ENCODE data around the gene NUBPL. TPM values are rescaled to one million over a fixed set of nuclear protein-coding genes. Genes with fewer than 3 reads are reported as not detected.

NUBPL gene
- total RNA-seq, 4 donors from 2014 or later: 5.7 to 9.2 (median 7.2) TPM

GRCh38 chr14:31677052-31677451 is 115.8 kb downstream of the NUBPL start:
- WGBS, 2 donors: 63 to 95% methylated on average over 3 of the region's 3 CpGs
- H3K4me3 ChIP-seq (ENCODE audit: low read depth, poor library complexity, severe bottlenecking): no peak overlapping the region
- TF ChIP-seq CTCF (IDR thresholded peaks at IDR 0.05) (no peak), POLR2A (IDR thresholded peaks at IDR 0.05) (no peak)
- intact Hi-C loops (cut with DNase I; ENCODE audit: low total_unique reads): no loop called here
- no peak for DNase-seq (ENCODE audit: low spot score in 2 of 2)

- H3K4me3 ChIP-seq (ENCODE audit: low read depth, poor library complexity, severe bottlenecking): no peak overlapping the region
- 97 to 100% methylated on average over 3 of the region's 3 CpGs for WGBS, 2 donors
- DNase-seq (ENCODE audit: low spot score in 2 of 2): no peak
- intact Hi-C loops (cut with DNase I; ENCODE audit: low total_unique reads): no loop called here
- no peak for TF ChIP-seq CTCF (IDR thresholded peaks at IDR 0.05)
- no peak for TF ChIP-seq POLR2A (IDR thresholded peaks at IDR 0.05)
Observed at GRCh38 chr14:31677630-31678029, 116.4 kb downstream of the NUBPL start.

- intact Hi-C loops (cut with DNase I; ENCODE audit: low total_unique reads): no loop called here
- H3K4me3 ChIP-seq (ENCODE audit: low read depth, poor library complexity, severe bottlenecking): no peak overlapping the region
- no peak for TF ChIP-seq CTCF (IDR thresholded peaks at IDR 0.05)
- TF ChIP-seq POLR2A (IDR thresholded peaks at IDR 0.05): no peak
- no peak for DNase-seq (ENCODE audit: low spot score in 2 of 2)
- 89 to 92% methylated on average over 9 of the region's 9 CpGs for WGBS, 2 donors
Observed at GRCh38 chr14:31678421-31679249, 117.4 kb downstream of the NUBPL start.

GRCh38 chr14:31682768-31683167 is 121.6 kb downstream of the NUBPL start:
- intact Hi-C loops (cut with DNase I; ENCODE audit: low total_unique reads): no loop called here
- TF ChIP-seq CTCF (IDR thresholded peaks at IDR 0.05): no peak
- TF ChIP-seq POLR2A (IDR thresholded peaks at IDR 0.05): no peak
- 94 to 96% methylated on average over 2 of the region's 2 CpGs for WGBS, 2 donors

GRCh38 chr14:31687726-31688125 is 126.5 kb downstream of the NUBPL start:
- intact Hi-C loops (cut with DNase I; ENCODE audit: low total_unique reads): no loop called here
- TF ChIP-seq POLR2A (IDR thresholded peaks at IDR 0.05) (no peak), CTCF (IDR thresholded peaks at IDR 0.05) (no peak)
- H3K4me3 ChIP-seq (ENCODE audit: low read depth, poor library complexity, severe bottlenecking): no peak overlapping the region
- no peak for DNase-seq (ENCODE audit: low spot score in 2 of 2)
- WGBS, 2 donors: 94 to 96% methylated on average over 1 of the region's 1 CpG

More at GRCh38 chr14:31682768-31683167, 121.6 kb downstream of the NUBPL start:
- DNase-seq (ENCODE audit: low spot score in 2 of 2): no peak
- H3K4me3 ChIP-seq (ENCODE audit: low read depth, poor library complexity, severe bottlenecking): no peak overlapping the region

Data from lower leg skin (tissue), 4 donors.